Left ventricle myocardium inferior (tissue), 1 donor: ENCODE data around the gene TBX4. TPM values are rescaled to one million over a fixed set of nuclear protein-coding genes. Genes with fewer than 3 reads are reported as not detected.

Experiments
- DNase-seq: peaks from one replicate; pipeline ENCODE4 v3.0.0-alpha.2; 2020
- H3K27ac ChIP-seq: fragments of 200-600 bp; replicated peaks from 2 replicates; pipeline ENCODE4 v1.8.0; 2021
- H3K27me3 ChIP-seq: fragments of 200-600 bp; 2 replicates; pipeline ENCODE4 v1.8.0; 2021; ENCODE audit warnings: low read depth
- H3K36me3 ChIP-seq: fragments of 200-600 bp; 2 replicates; pipeline ENCODE4 v1.8.0; 2021
- H3K4me1 ChIP-seq: fragments of 200-600 bp; 2 replicates; pipeline ENCODE4 v1.8.0; 2021
- H3K4me3 ChIP-seq: fragments of 200-600 bp; 2 replicates; pipeline ENCODE4 v1.8.0; 2021; ENCODE audit warnings: mild to moderate bottlenecking, moderate library complexity
- H3K9me3 ChIP-seq: fragments of 200-600 bp; replicated peaks from 2 replicates; pipeline ENCODE4 v1.8.0; 2021
- CTCF ChIP-seq: fragments of 200-600 bp; IDR thresholded peaks from 2 replicates; pipeline ENCODE4 v1.8.0; 2021; ENCODE audit warnings: antibody characterized with exemption, mild to moderate bottlenecking, borderline replicate concordance
- intact Hi-C: fragments of 100-400 bp; cut with micrococcal nuclease; formaldehyde crosslinking; loops from one replicate; pipeline ENCODE4 v1.11.0; 2022
- total RNA-seq: library from RNA; stranded (reverse); fragmentation: NEBNext Ultra II Directional; extraction: Animal tissue kit (Norgen Biotek cat#: 25700); gene quantifications from one replicate; pipeline ENCODE4 v1.2.1, GENCODE V29; 2021
- donor health status: DM: no; HTN: yes; CAD: no; lungs with severe emphysema.

The TBX4 gene
- total RNA-seq, 1 donor from 2014 or later, result not detected

- no peak for TF ChIP-seq CTCF
- Histone ChIP-seq H3K9me3 (no peaks in the 10 kb centered on the region), H3K27me3 (peaks cover 100% of the 10 kb centered on the region), H3K36me3 (no peaks in the 10 kb centered on the region), H3K27ac (no peak overlapping the region), H3K4me3 (no peak overlapping the region), H3K4me1 (peaks cover 40% of the 10 kb centered on the region)
- DNase-seq, result no peak
- intact Hi-C loops, result no loop called here
Measured at GRCh38 chr17:61455324-61456060, 3.3 kb downstream of the TBX4 start.

- TF ChIP-seq CTCF, result no peak
- no peaks in the 10 kb centered on the region for H3K36me3 ChIP-seq
- DNase-seq, result no peak
- intact Hi-C loops, result no loop called here
- H3K27me3 ChIP-seq, result peaks cover 100% of the 10 kb centered on the region
- no peak overlapping the region for H3K27ac ChIP-seq
- H3K4me3 ChIP-seq, result no peak overlapping the region
- no peaks in the 10 kb centered on the region for H3K9me3 ChIP-seq
- H3K4me1 ChIP-seq, result peaks cover 40% of the 10 kb centered on the region
Measured at GRCh38 chr17:61456061-61456681, 3.9 kb downstream of the TBX4 start.

GRCh38 chr17:61456688-61457225 lies 4.5 kb downstream of the TBX4 start:
- TF ChIP-seq CTCF, result no peak
- H3K36me3 ChIP-seq, result no peaks in the 10 kb centered on the region
- H3K27me3 ChIP-seq, result peaks cover 100% of the 10 kb centered on the region

DNA sequence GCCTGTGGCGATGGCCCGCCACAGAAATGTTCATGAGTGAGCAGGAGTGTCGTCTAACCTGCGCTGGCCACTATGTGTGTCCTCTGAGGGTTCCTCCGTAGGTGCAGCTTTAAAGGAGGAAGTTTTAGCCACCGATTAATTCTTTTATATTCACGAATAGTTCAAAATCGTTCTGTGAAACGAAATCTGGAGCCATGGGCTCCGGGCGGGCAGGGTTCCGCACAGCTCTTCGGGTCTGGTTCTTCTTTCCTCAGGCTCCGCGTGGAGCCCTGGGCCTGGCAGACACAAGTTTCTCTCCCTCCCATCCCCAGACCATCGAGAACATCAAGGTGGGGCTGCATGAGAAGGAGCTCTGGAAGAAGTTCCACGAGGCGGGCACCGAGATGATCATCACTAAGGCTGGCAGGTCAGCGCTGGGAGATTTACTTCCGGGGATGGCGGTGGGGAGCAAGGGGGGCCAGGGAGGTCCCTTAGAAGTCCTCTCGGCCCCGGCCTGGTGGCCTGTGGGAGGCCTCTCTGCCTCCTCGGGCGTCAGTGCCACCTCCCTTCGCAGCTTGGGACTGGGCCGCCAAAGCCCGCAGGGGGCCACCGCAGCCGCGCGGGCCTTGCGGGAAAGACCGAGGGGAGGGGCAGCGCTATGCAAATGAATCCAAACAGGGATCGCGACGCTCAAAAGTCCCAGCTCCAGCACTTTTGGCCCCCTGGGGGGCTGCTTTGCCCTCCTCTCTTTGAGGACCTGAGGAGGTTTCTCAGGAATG lies 5.2 kb downstream of the TBX4 start:
- TF ChIP-seq CTCF, result no peak
- Histone ChIP-seq H3K36me3 (no peaks in the 10 kb centered on the region), H3K4me3 (peak overlapping the region; percentile 54), H3K27ac (no peak overlapping the region), H3K9me3 (no peaks in the 10 kb centered on the region), H3K27me3 (peaks cover 100% of the 10 kb centered on the region), H3K4me1 (peaks cover 35% of the 10 kb centered on the region)
- DNase-seq, result no peak
- intact Hi-C loops, result no loop called here

More at GRCh38 chr17:61456688-61457225, 4.5 kb downstream of the TBX4 start:
- peaks cover 37% of the 10 kb centered on the region for H3K4me1 ChIP-seq
- no peaks in the 10 kb centered on the region for H3K9me3 ChIP-seq
- H3K27ac ChIP-seq, result no peak overlapping the region
- intact Hi-C loops, result no loop called here
- H3K4me3 ChIP-seq, result peak overlapping the region; percentile 54
- DNase-seq, result no peak

DNA sequence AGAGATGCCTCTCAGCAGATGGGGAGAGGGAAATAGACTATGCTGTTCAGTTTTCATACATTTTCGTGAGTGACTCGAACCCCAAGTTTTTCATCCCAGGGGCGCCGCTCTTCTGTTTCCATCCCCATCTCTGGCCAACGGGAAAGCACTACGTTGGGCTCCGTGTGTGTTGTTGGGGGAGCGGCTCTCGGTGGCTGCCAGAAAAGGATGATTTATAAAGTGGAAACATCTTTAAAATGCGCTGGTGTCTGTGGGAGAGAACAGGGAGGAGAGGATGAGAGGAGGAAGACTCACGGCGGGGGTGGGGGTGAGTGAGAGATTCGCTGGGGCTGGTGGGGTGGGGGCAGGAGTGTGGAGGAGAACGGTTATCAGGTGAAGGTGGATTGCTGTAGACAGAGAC lies 5.8 kb downstream of the TBX4 start:
- no peak for DNase-seq

More for the DNA sequence above, 5.8 kb downstream of the TBX4 start:
- TF ChIP-seq CTCF, result no peak
- no peak overlapping the region for H3K27ac ChIP-seq
- intact Hi-C loops, result no loop called here
- H3K27me3 ChIP-seq, result peaks cover 100% of the 10 kb centered on the region
- H3K9me3 ChIP-seq, result no peaks in the 10 kb centered on the region
- no peaks in the 10 kb centered on the region for H3K36me3 ChIP-seq
- peaks cover 31% of the 10 kb centered on the region for H3K4me1 ChIP-seq
- H3K4me3 ChIP-seq, result peak overlapping the region; percentile 54
